ENCODE data around the gene PCDHA11. TPM values are rescaled to one million over a fixed set of nuclear protein-coding genes. Genes with fewer than 3 reads are reported as not detected.
A peak's percentile ranks its signal among the peaks of the same experiment; 100 is the strongest.
"Not testable (repeated sequence)": the region's sequence is repeated elsewhere in the genome, so short reads cannot be mapped to it uniquely, and the experiment has no call there.

PCDHA11 gene, protein sequence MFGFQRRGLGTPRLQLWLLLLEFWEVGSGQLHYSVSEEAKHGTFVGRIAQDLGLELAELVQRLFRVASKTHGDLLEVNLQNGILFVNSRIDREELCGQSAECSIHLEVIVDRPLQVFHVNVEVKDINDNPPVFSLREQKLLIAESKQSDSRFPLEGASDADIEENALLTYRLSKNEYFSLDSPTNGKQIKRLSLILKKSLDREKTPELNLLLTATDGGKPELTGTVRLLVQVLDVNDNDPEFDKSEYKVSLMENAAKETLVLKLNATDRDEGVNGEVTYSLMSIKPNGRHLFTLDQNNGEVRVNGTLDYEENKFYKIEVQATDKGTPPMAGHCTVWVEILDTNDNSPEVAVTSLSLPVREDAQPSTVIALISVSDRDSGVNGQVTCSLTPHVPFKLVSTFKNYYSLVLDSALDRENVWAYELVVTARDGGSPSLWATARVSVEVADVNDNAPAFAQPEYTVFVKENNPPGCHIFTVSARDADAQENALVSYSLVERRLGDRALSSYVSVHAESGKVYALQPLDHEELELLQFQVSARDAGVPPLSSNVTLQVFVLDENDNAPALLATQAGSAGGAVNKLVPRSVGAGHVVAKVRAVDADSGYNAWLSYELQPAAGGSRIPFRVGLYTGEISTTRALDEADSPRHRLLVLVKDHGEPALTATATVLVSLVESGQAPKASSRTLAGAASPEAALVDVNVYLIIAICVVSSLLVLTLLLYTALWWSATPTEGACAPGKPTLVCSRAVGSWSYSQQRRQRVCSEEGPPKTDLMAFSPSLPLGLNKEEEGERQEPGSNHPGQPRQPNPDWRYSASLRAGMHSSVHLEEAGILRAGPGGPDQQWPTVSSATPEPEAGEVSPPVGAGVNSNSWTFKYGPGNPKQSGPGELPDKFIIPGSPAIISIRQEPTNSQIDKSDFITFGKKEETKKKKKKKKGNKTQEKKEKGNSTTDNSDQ
- total RNA-seq (2014; rRNA removed) = 0.11 TPM in 1 of 2 replicates, not detected in the other
- not detected for polyA plus RNA-seq (2012)

DNA sequence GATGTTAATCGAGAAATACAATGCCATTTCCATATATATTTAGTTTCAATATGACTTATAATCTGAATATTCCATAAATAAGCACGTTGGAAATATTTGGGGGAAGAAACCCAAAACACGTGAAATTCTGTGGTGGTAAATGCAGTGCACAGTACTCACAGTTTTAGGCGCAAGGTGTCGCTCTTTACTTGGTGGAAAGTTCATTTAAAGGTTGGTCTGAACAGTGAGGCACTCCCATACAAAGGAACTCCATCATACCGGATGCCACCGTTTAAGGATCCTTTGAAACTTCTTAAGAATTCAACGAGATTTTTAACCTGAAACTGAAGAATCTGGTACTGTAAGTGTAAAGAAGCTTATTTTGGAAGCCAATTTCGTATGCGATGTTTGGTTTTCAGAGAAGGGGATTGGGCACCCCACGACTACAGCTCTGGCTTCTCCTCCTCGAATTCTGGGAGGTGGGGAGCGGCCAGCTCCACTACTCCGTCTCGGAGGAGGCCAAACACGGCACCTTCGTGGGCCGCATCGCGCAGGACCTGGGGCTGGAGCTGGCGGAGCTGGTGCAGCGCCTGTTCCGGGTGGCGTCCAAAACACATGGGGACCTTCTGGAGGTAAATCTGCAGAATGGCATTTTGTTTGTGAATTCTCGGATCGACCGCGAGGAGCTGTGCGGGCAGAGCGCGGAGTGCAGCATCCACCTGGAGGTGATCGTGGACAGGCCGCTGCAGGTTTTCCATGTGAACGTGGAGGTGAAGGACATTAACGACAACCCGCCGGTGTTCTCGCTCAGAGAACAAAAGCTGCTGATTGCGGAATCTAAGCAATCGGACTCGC lies at the start of gene PCDHA11:
Gene PCDHA11, plus strand, starts transcription at position 237 of the 834 bp plus-strand sequence. Its CDS starts 147 bp downstream, at position 384.
- DNase-seq (ENCODE audit: low read depth) = peak; percentile 2

DNA sequence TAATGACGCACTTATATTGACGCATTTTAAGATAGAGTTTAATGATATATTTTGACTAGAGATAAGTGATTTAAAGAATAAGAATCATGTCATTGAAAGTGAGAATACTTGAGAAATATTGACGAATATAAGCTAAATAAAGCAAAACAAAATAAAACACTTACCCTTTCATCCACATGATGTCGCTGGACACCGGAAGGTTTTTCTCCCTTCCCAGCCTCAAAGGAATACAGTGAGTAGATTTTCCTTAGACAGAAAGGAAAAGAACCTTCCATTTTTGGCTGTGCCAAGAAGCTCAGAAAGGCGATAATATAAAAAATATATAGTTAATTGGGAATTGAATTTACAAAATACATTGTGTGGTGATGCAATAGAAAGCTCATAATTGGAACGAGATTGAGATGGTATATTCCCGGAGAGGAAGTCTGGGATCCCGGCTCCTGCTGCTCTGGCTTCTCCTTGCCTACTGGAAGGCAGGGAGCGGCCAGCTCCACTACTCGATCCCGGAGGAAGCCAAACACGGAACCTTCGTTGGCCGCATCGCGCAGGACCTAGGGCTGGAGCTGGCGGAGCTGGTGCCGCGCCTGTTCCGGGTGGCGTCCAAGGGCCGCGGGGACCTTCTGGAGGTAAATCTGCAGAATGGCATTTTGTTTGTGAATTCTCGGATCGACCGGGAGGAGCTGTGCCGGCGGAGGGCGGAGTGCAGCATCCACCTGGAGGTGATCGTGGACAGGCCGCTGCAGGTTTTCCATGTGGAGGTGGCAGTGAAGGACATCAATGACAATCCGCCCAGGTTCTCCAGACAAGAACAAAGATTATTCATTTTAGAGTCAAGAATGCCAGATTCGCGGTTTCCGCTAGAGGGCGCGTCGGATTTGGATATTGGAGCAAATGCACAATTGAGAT lies 47.1 kb upstream of the PCDHA11 start, which contains the start of gene PCDHA5:
Gene PCDHA5, plus strand, starts transcription at position 239 of the 906 bp plus-strand sequence.
- peak; percentile 21 for DNase-seq (ENCODE audit: low read depth)

DNA sequence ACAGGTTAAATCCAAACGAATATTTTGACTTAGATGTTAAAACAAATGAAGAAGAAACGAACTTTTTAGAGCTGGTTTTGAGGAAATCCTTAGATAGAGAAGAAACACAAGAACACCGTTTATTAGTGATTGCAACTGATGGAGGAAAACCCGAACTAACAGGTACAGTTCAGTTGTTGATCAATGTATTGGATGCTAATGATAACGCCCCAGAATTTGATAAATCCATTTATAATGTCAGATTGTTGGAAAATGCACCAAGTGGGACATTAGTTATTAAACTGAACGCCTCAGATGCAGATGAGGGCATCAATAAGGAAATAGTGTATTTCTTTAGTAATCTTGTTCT lies 46.5 kb upstream of the PCDHA11 start:
- no peak for DNase-seq (ENCODE audit: low read depth)

DNA sequence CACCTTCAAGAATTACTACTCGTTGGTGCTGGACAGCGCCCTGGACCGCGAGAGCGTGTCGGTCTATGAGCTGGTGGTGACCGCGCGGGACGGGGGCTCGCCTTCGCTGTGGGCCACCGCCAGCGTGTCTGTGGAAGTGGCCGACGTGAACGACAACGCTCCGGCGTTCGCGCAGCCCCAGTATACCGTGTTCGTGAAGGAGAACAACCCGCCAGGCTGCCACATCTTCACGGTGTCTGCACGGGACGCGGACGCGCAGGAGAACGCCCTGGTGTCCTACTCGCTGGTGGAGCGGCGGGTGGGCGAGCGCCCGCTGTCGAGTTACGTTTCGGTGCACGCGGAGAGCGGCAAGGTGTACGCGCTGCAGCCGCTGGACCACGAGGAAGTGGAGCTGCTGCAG lies 45.8 kb upstream of the PCDHA11 start:
- DNase-seq (ENCODE audit: low read depth) = not testable (repeated sequence)

DNA sequence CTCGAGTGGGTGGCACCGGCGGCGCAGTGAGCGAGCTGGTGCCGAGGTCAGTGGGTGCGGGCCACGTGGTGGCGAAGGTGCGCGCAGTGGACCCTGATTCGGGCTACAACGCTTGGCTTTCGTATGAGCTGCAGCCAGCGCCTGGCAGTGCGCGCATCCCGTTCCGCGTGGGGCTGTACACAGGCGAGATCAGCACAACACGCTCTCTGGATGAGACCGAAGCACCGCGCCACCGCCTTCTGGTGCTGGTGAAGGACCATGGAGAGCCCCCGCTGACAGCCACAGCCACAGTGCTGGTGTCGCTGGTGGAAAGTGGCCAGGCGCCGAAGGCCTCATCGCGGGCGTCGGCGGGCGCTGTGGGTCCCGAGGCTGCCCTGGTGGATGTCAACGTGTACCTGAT lies 45.3 kb upstream of the PCDHA11 start:
- no peak for DNase-seq (ENCODE audit: low read depth)

DNA sequence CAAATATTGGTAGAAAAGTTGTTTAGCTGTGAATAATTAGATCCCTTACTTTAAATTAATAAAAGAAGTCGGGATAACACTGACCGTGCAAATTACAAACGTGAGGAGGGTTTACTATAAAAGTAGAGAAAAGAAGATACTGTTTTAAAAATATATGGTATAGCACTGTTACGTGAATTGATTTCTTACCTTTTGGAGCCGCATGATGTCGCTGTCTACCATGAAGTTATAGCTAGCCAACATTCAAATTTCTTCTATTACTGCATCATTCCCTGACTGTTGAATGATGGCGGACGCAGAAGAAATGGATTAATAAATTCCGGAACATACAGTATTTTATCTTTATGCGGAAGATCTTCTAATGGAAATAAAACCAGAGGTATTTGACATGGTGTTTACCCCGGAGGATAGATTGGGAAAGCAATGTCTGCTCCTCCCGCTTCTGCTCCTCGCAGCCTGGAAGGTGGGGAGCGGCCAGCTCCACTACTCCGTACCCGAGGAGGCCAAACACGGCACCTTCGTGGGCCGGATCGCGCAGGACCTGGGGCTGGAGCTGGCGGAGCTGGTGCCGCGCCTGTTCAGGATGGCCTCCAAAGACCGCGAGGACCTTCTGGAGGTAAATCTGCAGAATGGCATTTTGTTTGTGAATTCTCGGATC lies 40.9 kb upstream of the PCDHA11 start, which contains the start of gene PCDHA6:
Gene PCDHA6, plus strand, starts transcription at position 257 of the 658 bp plus-strand sequence. Its CDS starts 132 bp downstream, at position 389.
- DNase-seq (ENCODE audit: low read depth) = no peak

DNA sequence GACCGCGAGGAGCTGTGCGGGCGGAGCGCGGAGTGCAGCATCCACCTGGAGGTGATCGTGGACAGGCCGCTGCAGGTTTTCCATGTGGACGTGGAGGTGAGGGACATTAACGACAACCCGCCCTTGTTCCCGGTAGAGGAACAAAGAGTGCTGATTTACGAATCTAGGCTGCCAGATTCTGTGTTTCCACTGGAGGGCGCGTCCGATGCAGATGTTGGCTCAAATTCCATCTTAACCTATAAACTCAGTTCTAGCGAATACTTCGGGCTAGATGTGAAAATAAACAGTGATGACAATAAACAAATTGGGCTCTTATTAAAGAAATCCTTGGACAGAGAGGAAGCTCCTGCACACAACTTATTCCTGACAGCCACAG lies 40.4 kb upstream of the PCDHA11 start:
- DNase-seq (ENCODE audit: low read depth) = no peak

DNA sequence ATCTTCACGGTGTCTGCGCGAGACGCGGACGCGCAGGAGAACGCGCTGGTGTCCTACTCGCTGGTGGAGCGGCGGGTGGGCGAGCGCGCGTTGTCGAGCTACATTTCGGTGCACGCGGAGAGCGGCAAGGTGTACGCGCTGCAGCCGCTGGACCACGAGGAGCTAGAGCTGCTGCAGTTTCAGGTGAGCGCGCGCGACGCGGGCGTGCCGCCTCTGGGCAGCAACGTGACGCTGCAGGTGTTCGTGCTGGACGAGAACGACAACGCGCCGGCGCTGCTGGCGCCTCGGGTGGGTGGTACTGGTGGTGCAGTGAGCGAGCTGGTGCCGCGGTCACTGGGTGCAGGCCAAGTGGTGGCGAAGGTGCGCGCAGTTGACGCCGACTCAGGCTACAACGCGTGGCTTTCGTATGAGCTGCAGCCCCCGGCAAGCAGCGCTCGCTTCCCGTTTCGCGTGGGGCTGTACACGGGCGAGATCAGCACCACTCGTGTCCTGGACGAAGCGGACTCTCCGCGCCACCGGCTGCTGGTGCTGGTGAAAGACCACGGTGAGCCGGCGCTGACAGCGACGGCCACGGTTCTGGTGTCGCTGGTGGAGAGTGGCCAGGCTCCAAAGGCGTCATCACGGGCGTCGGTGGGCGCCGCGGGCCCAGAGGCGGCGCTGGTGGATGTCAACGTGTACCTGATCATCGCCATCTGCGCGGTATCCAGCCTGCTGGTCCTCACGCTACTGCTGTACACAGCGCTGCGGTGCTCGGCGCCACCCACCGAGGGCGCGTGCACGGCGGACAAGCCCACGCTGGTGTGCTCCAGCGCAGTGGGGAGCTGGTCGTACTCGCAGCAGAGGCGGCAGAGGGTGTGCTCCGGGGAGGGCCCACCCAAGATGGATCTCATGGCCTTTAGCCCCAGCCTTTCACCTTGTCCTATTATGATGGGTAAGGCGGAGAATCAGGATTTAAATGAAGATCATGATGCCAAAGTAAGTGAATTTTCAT lies 39.0 kb upstream of the PCDHA11 start:
- not testable (repeated sequence) for DNase-seq (ENCODE audit: low read depth)

DNA sequence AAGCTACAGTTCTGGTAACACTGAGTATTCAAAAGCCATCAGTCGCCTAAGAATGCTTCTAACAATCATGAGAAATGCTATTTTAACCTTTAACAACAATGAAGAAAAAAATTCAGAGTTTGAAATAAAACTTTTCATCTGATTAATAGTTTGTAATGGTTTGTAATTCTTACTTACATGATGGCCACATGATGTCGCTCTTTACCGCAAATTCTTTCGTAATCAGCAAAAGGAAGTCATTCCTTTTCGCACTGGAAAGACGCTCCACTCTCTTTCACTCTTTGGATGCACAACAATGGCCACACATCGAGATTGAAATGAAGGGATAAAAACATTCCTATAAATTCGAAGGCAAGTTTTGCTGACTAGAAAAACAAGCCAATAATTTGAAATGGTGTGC lies 34.8 kb upstream of the PCDHA11 start, which contains the start of gene PCDHA7:
Gene PCDHA7, plus strand, starts transcription at position 277 of the 400 bp plus-strand sequence. Its CDS starts 115 bp downstream, at position 392.
- peak; percentile 21 for DNase-seq (ENCODE audit: low read depth)

DNA sequence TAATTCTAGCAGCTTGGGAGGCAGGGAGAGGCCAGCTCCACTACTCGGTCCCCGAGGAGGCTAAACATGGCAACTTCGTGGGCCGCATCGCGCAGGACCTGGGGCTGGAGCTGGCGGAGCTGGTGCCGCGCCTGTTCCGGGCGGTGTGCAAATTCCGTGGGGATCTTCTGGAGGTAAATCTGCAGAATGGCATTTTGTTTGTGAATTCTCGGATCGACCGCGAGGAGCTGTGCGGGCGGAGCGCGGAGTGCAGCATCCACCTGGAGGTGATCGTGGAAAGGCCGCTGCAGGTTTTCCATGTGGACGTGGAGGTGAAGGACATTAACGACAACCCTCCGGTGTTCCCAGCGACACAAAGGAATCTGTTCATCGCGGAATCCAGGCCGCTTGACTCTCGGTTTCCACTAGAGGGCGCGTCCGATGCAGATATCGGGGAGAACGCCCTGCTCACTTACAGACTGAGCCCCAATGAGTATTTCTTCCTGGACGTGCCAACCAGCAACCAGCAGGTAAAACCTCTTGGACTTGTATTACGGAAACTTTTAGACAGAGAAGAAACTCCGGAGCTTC lies 34.2 kb upstream of the PCDHA11 start:
- not testable (repeated sequence) for DNase-seq (ENCODE audit: low read depth)

DNA sequence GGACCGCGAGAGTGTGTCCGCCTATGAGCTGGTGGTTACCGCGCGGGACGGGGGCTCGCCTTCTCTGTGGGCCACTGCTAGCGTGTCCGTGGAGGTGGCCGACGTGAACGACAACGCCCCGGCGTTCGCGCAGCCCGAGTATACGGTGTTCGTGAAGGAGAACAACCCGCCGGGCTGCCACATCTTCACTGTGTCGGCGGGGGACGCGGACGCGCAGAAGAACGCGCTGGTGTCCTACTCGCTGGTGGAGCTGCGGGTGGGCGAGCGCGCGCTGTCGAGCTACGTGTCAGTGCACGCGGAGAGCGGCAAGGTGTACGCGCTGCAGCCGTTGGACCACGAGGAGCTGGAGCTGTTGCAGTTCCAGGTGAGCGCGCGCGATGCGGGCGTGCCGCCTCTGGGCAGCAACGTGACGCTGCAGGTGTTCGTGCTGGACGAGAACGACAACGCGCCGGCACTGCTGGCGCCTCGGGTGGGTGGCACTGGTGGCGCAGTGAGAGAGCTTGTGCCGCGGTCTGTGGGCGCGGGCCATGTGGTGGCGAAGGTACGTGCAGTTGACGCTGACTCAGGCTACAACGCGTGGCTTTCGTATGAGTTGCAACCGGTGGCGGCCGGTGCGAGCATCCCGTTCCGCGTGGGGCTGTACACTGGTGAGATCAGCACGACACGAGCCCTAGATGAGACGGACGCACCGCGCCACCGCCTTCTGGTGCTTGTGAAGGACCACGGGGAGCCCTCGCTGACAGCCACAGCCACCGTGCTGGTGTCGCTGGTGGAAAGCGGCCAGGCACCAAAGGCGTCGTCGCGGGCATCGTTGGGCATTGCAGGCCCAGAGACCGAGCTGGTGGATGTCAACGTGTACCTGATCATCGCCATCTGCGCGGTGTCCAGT lies 32.9 kb upstream of the PCDHA11 start:
- no peak for DNase-seq (ENCODE audit: low read depth)

DNA sequence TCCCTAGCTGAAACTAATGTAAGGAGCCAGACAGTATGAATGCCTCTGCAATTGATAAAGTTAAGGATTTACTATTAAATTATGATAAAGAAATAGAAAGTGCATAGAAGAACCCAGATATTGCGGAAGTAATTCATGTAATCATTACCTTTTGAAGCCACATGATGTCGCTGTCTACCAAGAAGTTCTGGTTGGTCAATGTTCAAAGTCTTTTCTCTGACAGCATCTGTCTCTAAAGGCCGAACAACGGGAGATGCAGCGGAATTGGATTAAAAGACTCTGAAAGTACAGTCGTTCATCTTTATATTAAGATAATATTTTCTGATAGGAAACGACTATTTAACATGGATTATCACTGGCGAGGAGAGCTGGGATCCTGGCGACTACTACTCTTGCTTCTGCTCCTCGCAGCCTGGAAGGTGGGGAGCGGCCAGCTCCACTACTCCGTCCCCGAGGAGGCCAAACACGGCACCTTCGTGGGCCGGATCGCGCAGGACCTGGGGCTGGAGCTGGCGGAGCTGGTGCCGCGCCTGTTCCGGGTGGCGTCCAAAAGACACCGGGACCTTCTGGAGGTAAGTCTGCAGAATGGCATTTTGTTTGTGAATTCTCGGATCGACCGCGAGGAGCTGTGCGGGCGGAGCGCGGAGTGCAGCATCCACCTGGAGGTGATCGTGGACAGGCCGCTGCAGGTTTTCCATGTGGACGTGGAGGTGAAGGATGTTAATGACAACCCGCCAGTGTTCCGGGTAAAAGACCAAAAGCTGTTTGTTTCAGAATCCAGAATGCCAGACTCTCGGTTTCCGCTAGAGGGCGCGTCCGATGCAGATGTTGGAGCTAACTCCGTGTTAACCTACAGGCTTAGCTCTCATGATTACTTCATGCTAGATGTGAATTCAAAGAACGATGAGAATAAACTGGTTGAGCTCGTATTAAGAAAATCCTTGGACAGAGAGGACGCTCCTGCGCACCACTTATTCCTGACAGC lies 27.5 kb upstream of the PCDHA11 start, which contains the start of gene PCDHA8:
Gene PCDHA8, plus strand, starts transcription at position 210 of the 985 bp plus-strand sequence. Its CDS starts 135 bp downstream, at position 345.
- no peak for DNase-seq (ENCODE audit: low read depth)

DNA sequence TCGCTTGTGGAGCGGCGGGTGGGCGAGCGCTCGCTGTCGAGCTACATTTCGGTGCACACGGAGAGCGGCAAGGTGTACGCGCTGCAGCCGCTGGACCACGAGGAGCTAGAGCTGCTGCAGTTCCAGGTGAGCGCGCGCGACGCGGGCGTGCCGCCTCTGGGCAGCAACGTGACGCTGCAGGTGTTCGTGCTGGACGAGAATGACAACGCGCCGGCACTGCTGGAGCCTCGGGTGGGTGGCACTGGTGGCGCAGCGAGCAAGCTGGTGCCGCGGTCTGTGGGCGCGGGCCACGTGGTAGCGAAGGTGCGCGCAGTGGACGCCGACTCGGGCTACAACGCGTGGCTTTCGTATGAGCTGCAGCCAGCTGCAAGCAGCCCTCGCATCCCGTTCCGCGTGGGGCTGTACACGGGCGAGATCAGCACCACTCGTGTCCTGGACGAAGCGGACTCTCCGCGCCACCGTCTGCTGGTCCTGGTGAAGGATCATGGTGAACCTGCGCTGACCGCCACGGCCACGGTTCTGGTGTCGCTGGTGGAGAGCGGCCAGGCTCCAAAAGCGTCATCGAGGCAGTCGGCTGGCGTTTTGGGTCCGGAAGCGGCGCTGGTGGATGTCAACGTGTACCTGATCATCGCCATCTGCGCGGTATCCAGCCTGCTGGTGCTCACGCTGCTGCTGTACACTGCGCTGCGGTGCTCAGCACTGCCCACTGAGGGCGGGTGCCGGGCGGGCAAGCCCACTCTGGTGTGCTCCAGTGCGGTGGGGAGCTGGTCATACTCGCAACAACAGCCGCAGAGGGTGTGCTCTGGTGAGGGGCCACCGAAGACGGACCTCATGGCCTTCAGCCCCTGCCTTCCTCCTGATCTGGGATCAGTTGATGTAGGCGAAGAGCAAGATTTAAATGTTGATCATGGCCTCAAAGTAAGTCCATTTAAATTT lies 25.7 kb upstream of the PCDHA11 start:
- DNase-seq (ENCODE audit: low read depth) = no peak

All from LHCN-M2 (cell line).